Esophagus muscularis mucosa (tissue), 4 donors: ENCODE data around the gene ELP6. TPM values are rescaled to one million over a fixed set of nuclear protein-coding genes. Genes with fewer than 3 reads are reported as not detected.
"Not testable (repeated sequence)": the region's sequence is repeated elsewhere in the genome, so short reads cannot be mapped to it uniquely, and the experiment has no call there.

Experiments
- DNase-seq: peaks from one replicate; pipeline ENCODE4 v3.0.0-alpha.2; 2017; ENCODE audit errors: extremely low spot score
- H3K27ac ChIP-seq, 4 donors: fragments of 200-600 bp; sonication (generic); replicated peaks in 1 of 4; 1 replicate in 3 of 4; 2 replicates in 1 of 4; pipeline ENCODE4 v1.5.1; 2016 to 2019; ENCODE audit warnings: mild to moderate bottlenecking in 1 of 4
- H3K27me3 ChIP-seq, 4 donors: fragments of 200-600 bp; sonication (generic); one replicate each; pipeline versions ENCODE4 v1.5.1 to v1.6.0; 2016 to 2019
- H3K36me3 ChIP-seq, 4 donors: fragments of 200-600 bp; sonication (generic); one replicate each; pipeline ENCODE4 v1.5.1; 2016 to 2019
- H3K4me1 ChIP-seq, 4 donors: fragments of 200-600 bp; sonication (generic); one replicate each; pipeline ENCODE4 v1.5.1; 2016 to 2019
- H3K4me3 ChIP-seq, 4 donors: fragments of 200-600 bp; sonication (generic); 1 replicate in 2 of 4; 2 replicates in 2 of 4; pipeline ENCODE4 v1.5.1; 2016 to 2019; ENCODE audit warnings: mild to moderate bottlenecking in 4 of 4, moderate library complexity in 1 of 4
- H3K9me3 ChIP-seq, 4 donors: fragments of 200-600 bp; sonication (generic); 1 replicate in 3 of 4; 2 replicates in 1 of 4; pipeline ENCODE4 v1.5.1; 2016 to 2019
- EP300 ChIP-seq: sonication (generic); formaldehyde crosslinking; IDR thresholded peaks from one replicate; pipeline ENCODE4 v1.6.1; 2017; ENCODE audit warnings: antibody characterized with exemption
- POLR2A ChIP-seq: fragments of 450-650 bp; IDR thresholded peaks from one replicate; pipeline ENCODE4 v1.6.1; 2017; ENCODE audit warnings: antibody characterized with exemption, moderate library complexity, mild to moderate bottlenecking, low read depth
- POLR2AphosphoS5 ChIP-seq, 2 donors: sonication (generic); formaldehyde crosslinking; IDR thresholded peaks; one replicate each; pipeline ENCODE4 v1.6.1; 2017; ENCODE audit warnings: antibody characterized with exemption in 2 of 2
- WGBS: methylation state at CpG from one replicate; pipeline ENCODE4 v1.1.5; 2018; 5-methylcytosine and 5-hydroxymethylcytosine counted together
- intact Hi-C: fragments of 100-400 bp; cut with DNase I; formaldehyde crosslinking; loops from one replicate; pipeline ENCODE4 v1.15.1; 2023
- total RNA-seq, 4 donors: library from RNA; depleted of rRNA; stranded (reverse); fragments of >200 nt; gene quantifications; one replicate each; pipeline versions ENCODE4 v1.1.0 to v1.2.1, GENCODE V29; 2016
- TF ChIP-seq, protein P1 (sequence below), 3 experiments: fragments of 200-600 bp in 2 of 3; fragments of 450-650 bp in 1 of 3; sonication (generic) in 2 of 3; IDR thresholded peaks; one replicate each; pipeline ENCODE4 v1.5.1; 2017 to 2019; ENCODE audit warnings: antibody characterized with exemption in 3 of 3, mild to moderate bottlenecking in 2 of 3, moderate library complexity in 1 of 3

ELP6 gene
- total RNA-seq, 4 donors from 2014 or later = 19.0 to 20.8 (median 19.2) TPM

DNA sequence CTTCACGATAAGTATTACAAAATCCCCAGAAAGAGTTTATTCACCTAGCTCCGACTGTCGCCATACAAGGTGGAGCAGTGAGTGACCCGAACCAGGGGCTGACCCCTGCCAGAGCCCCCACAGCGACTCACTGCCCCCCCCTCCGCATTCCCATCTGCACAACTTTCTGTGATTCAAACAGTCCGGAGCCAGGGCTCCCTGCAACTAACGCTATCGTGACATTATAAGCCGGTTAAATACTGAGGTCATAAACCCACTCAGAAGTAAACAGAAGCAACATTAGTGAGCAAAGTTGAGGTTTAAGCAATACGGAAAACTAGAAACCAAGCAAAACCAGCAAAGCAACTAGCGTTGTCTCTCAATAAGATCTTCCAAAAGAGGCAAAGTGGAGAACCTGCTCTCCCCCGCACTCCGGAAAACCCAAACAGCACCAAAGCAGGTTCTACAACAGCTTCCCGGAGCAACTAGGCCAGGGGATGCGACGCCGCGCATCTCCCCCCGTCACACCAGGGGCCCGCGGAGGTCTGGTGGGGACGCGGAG is 38.4 kb downstream of the ELP6 start:
- Histone ChIP-seq H3K9me3 (no peaks in the 10 kb centered on the region), H3K27ac (peak overlapping the region; percentile 81 to 88 (median 85)), H3K4me3 (peak overlapping the region; percentile 73 to 100 (median 82)), H3K27me3 (no peaks in the 10 kb centered on the region), H3K36me3 (no peaks in the 10 kb centered on the region), H3K4me1 (peaks cover 24 to 43% (median 32%) of the 10 kb centered on the region in 4 donors)
- DNase-seq = no peak
- intact Hi-C loops = loop anchor here (2.0 kb wide), 1 partner anchor 94 kb away; the partner anchor contains the start of gene PTPN23
- 4% methylated on average over 22 of the region's 24 CpGs for WGBS
- TF ChIP-seq EP300 (no peak), POLR2AphosphoS5 (IDR thresholded peaks at IDR 0.05) (no peak)
- TF ChIP-seq, protein P1, sequence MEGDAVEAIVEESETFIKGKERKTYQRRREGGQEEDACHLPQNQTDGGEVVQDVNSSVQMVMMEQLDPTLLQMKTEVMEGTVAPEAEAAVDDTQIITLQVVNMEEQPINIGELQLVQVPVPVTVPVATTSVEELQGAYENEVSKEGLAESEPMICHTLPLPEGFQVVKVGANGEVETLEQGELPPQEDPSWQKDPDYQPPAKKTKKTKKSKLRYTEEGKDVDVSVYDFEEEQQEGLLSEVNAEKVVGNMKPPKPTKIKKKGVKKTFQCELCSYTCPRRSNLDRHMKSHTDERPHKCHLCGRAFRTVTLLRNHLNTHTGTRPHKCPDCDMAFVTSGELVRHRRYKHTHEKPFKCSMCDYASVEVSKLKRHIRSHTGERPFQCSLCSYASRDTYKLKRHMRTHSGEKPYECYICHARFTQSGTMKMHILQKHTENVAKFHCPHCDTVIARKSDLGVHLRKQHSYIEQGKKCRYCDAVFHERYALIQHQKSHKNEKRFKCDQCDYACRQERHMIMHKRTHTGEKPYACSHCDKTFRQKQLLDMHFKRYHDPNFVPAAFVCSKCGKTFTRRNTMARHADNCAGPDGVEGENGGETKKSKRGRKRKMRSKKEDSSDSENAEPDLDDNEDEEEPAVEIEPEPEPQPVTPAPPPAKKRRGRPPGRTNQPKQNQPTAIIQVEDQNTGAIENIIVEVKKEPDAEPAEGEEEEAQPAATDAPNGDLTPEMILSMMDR (IDR thresholded peaks at IDR 0.05) = no peak

DNA sequence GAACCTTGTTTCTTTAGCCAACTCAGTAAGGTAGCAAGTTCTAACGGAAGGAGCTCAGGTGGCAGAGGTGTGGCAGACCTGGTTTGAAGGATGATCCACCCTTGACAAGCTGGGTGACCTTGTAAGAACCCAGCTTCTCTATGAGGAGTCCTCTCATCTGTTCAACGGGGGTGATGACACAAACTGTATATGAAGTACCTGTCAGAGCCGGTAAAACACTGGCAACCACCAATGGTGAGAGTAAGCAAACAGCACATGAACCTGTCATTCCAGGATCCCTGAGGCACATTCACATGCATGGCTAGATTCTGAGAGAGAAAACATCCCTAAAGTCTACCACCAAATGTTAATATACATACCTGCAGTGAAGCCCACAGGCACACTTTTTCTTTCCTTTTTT is 40.1 kb downstream of the ELP6 start:
- TF ChIP-seq POLR2AphosphoS5 (IDR thresholded peaks at IDR 0.05) = no peak
- TF ChIP-seq EP300 = no peak
- TF ChIP-seq, protein P1 (IDR thresholded peaks at IDR 0.05) = no peak
- no peak for TF ChIP-seq POLR2A
- H3K4me3 ChIP-seq = no peak overlapping the region
- no peak for DNase-seq
- H3K4me1 ChIP-seq = peaks cover 24 to 48% (median 35%) of the 10 kb centered on the region in 4 donors
- WGBS = 54% methylated on average over 2 of the region's 3 CpGs
- H3K27me3 ChIP-seq = no peaks in the 10 kb centered on the region
- no peak overlapping the region for H3K27ac ChIP-seq
- no peaks in the 10 kb centered on the region for H3K36me3 ChIP-seq
- intact Hi-C loops = no loop called here
- no peaks in the 10 kb centered on the region for H3K9me3 ChIP-seq

DNA sequence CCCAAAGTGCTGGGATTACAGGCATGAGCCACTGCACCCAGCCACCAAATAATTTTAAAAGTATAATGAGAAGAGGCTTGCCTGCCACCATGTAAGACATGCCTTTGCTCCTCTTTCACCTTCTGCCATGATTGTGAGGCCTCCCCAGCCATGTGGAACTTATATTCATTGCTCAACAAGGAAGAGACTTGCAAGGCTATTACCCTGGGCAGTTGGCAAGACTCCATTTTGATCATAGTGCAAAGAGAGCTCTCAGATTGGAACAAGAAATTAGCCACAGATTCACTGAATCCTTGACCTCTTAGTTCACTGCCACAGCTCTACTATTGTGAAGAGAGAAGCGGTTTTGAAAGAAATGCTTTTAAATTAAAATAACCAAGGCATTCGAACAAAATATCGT is 43.9 kb downstream of the ELP6 start:
- 91% methylated on average over 3 of the region's 3 CpGs for WGBS
- TF ChIP-seq POLR2A (no peak), EP300 (no peak), POLR2AphosphoS5 (IDR thresholded peaks at IDR 0.05) (no peak)
- TF ChIP-seq, protein P1 (IDR thresholded peaks at IDR 0.05) = no peak
- H3K36me3 ChIP-seq = no peaks in the 10 kb centered on the region
- intact Hi-C loops = no loop called here
- H3K9me3 ChIP-seq = no peaks in the 10 kb centered on the region
- DNase-seq = no peak
- no peak overlapping the region for H3K4me3 ChIP-seq
- H3K4me1 ChIP-seq = peaks cover 12 to 31% (median 21%) of the 10 kb centered on the region in 4 donors
- no peak overlapping the region for H3K27ac ChIP-seq
- no peaks in the 10 kb centered on the region for H3K27me3 ChIP-seq

DNA sequence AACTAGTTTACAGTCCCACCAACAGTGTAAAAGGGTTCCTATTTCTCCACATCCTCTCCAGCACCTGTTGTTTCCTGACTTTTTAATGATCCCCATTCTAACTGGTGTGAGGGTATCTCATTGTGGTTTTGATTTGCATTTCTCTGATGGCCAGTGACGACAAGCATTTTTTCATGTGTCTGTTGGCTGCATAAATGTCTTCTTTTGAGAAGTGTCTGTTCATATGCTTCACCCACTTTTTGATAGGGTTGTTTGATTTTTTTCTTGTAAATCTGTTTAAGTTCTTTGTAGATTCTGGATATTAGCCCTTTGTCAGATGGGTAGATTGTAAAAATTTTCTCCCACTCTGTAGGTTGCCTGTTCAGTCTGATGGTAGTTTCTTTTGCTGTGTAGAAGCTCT is 45.2 kb downstream of the ELP6 start:
- intact Hi-C loops = not testable (repeated sequence)
- WGBS = 96% methylated on average over 1 of the region's 1 CpG

DNA sequence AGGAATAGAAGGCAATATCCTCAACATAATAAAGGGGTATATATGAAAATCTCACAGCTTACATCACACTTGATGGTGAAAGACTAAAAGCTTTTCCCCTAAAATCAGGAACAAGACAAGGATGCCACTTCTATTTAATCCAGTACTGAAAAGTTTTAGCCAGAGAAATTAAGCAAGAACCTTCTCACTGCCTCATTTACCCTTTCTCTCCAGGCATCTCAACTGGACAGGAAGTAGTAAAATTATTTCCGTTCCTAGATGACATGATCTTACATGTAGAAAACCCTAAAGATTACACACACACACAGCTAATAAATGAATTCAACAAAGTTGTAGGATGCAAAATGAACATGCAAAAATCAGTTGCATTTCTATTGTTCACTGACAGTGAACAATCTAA is 48.9 kb downstream of the ELP6 start:
- Histone ChIP-seq H3K36me3 (no peaks in the 10 kb centered on the region), H3K9me3 (no peaks in the 10 kb centered on the region), H3K27ac (no peak overlapping the region), H3K4me3 (no peak overlapping the region), H3K4me1 (peaks cover 6 to 27% (median 23%) of the 10 kb centered on the region in 4 donors), H3K27me3 (no peaks in the 10 kb centered on the region)
- no peak for TF ChIP-seq POLR2A
- no peak for TF ChIP-seq EP300
- no peak for DNase-seq
- intact Hi-C loops = no loop called here
- WGBS = 62% methylated on average over 1 of the region's 1 CpG

More for the DNA sequence above, 45.2 kb downstream of the ELP6 start:
- H3K4me1 ChIP-seq = peaks cover 1 to 23% (median 11%) of the 10 kb centered on the region in 4 donors
- not testable (repeated sequence) for H3K27ac ChIP-seq, H3K9me3 ChIP-seq, H3K27me3 ChIP-seq, DNase-seq, H3K4me3 ChIP-seq, H3K36me3 ChIP-seq

DNA sequence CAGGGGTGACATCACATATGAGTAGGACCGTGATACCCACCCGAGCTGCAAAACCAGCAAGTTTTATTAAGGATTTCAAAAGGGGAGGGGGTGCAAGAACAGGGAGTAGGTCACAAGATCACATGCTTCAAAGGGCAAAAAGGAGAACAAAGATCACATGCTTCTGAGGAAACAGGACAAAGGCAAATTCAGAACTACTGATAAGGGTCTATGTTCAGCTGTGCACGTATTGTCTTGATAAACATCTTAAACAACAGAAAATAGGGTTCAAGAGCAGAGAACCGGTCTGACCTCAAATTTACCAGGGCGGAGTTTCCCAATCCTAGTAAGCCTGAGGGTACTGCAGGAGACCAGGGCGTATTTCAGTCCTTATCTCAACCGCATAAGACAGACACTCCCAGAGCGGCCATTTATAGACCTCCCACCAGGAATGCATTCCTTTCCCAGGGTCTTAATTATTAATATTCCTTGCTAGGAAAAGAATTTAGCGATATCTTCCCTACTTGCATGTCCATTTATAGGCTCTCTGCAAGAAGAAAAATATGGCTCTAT is 53.9 kb downstream of the ELP6 start:
- H3K27me3 ChIP-seq, DNase-seq, H3K27ac ChIP-seq, H3K4me3 ChIP-seq, H3K36me3 ChIP-seq, H3K9me3 ChIP-seq, intact Hi-C loops: not testable (repeated sequence)
- H3K4me1 ChIP-seq = peaks cover 6 to 43% (median 30%) of the 10 kb centered on the region in 4 donors
- WGBS = 85% methylated on average over 9 of the region's 9 CpGs
